AG09319 (cell line): Measurements from ENCODE around the gene VAPA.

Experiments
- DNase-seq: peaks from one replicate; pipeline ENCODE4 v3.0.0-alpha.2; 2010; ENCODE audit warnings: low read depth; ENCODE audit errors: extremely low read depth
- TF ChIP-seq, protein P1 (sequence below): IDR thresholded peaks from 2 replicates; pipeline ENCODE4 v1.5.1; 2011; ENCODE audit warnings: low read depth, mild to moderate bottlenecking, inconsistent platforms, low read length, moderate library complexity

VAPA gene

DNA sequence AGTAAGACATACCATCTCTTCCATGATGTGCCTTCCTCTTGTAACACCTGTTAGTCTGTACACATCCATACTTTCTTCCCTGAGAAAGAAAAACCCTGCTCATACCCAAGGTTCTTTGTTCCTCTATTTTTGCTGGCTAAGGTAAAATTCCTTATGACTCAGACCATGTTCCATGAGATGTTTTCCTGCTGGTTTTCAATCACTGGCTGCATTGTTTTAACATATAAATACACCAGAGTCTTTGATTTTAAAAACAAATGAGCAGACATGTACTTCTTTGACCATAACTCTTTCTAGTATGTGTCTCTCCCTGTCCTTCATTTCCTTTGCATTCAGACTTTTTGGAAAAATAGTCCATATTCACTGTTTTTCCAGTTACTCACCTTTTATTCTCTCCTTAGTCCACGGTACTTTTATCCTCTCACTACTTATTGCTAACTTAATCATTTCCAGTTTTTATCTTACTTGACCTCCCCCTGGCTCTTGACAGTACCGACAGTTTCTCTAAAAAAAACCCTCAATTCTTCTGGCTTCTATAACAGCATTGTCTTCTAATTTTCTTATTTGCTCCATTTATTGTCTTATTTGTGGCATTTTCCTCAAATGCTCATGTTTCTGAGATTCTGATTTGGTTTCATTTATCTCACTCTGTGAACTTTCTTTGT, 4.3 kb downstream of the VAPA start:
- no peak for DNase-seq
- TF ChIP-seq, protein P1, sequence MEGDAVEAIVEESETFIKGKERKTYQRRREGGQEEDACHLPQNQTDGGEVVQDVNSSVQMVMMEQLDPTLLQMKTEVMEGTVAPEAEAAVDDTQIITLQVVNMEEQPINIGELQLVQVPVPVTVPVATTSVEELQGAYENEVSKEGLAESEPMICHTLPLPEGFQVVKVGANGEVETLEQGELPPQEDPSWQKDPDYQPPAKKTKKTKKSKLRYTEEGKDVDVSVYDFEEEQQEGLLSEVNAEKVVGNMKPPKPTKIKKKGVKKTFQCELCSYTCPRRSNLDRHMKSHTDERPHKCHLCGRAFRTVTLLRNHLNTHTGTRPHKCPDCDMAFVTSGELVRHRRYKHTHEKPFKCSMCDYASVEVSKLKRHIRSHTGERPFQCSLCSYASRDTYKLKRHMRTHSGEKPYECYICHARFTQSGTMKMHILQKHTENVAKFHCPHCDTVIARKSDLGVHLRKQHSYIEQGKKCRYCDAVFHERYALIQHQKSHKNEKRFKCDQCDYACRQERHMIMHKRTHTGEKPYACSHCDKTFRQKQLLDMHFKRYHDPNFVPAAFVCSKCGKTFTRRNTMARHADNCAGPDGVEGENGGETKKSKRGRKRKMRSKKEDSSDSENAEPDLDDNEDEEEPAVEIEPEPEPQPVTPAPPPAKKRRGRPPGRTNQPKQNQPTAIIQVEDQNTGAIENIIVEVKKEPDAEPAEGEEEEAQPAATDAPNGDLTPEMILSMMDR = no peak

GRCh38 chr18:9919564-9920232, 5.9 kb downstream of the VAPA start:
- TF ChIP-seq, protein P1 = no peak
- no peak for DNase-seq

DNA sequence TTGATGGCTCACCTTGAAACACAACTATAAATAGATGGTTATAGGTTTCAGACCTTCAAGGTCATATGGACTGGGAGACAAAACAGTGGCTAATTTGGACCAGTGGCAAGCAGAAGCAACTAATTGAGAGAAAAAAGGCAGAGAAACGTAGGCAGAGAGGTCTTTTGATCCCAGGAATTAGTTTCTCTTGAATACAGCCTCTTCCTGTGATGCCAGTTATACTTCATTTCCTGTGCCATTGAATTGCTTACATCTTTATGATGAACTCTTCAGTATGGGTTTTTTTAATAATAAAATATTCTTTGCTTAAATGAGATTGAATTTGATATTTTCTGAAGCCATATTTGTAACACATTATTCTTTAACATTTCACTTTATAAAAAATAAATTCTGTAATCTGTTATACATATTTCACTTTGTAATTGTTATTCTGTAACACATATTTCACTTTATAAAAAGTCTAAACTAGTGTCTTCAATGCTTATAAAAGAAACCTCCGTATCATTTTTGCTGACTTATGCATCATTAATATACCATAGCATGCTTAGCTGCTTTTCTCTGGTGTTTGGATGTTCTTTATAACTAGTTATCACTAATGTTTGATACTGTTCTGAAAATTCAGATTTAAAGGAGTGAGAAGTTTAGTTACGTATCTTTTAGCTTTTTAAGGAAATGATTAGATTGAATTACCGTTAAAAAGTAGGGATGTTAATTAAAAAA, 8.9 kb downstream of the VAPA start:
- TF ChIP-seq, protein P1 = no peak
- DNase-seq = no peak

GRCh38 chr18:9924371-9924943, 10.6 kb downstream of the VAPA start:
- no peak for DNase-seq
- TF ChIP-seq, protein P1 = no peak

- TF ChIP-seq, protein P1 = no peak
- DNase-seq = no peak
Measured at GRCh38 chr18:9925369-9925768, 11.6 kb downstream of the VAPA start.

DNA sequence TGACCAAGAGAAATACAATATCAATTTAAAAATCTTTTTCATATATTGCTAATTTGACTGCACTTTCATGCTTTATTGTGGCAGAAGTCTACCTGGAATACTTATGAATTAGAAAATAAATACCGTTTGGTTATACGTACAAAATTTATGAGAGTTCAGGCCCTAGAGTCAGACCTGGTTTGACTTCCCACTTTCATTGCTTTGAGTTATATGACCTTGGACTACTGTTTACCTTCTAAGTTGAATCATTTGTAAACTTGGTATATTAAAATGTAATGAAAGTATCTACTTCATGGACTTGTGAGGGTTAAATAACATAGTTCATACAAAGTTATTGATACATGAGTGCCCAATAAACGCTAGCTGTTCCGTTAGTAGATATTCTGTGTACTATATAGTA, 12.0 kb downstream of the VAPA start:
- DNase-seq = no peak
- TF ChIP-seq, protein P1 = no peak
